HepG2 (cell line): Measurements from ENCODE around the gene AUTS2. TPM values are rescaled to one million over a fixed set of nuclear protein-coding genes. Genes with fewer than 3 reads are reported as not detected.

Experiments used
- ATAC-seq: fragments of 200-7000 bp; cut with Tn5 transposase; 3 replicates; pipeline ENCODE4 v1.9.1; 2020; ENCODE audit warnings: mild to moderate bottlenecking, moderate library complexity
- BruUV-seq: library from RNA; stranded (reverse); fragments of 400-500 nt; replicated peaks from 2 replicates; lab custom pipeline; 2021; lab: Mats Ljungman, UMichigan
- CTCF ChIA-PET: fragments of 300-600 bp; formaldehyde crosslinking; extraction: SDS; loops from one replicate; lab custom pipeline; 2021; ENCODE audit warnings: low total read pairs, inconsistent platforms, low intra/inter-chr PET ratio; lab: Yijun Ruan, JAX
- POLR2A ChIA-PET: fragments of 350-600 bp; sonication (Branson Sonifier 250); formaldehyde crosslinking; loops from one replicate; lab custom pipeline; 2020; ENCODE audit warnings: antibody characterized with exemption, inconsistent platforms; lab: Yijun Ruan, JAX
- DNase-seq: peaks from one replicate; pipeline ENCODE4 v3.0.0-alpha.2; 2015; ENCODE audit warnings: low spot score
- FAIRE-seq: peaks from 3 replicates; lab custom pipeline; 2011; peaks lifted over from hg19 to GRCh38; lab: Jason Lieb, UNC
- H2AFZ ChIP-seq: one replicate; pipeline ENCODE4 v1.6.1; 2011; ENCODE audit warnings: low read length, inconsistent platforms
- H3K27ac ChIP-seq: fragments of 300-600 bp; 3 replicates; pipeline ENCODE4 v1.8.0; 2011; ENCODE audit warnings: mixed run types, mild to moderate bottlenecking, mixed read lengths, low read length, inconsistent platforms; ENCODE audit not compliant: insufficient read depth; ENCODE audit errors: extremely low read length
- H3K27me3 ChIP-seq, 2 experiments: fragments of 200-600 bp in 1 of 2; 2 replicates in 1 of 2; 3 replicates in 1 of 2; pipeline versions ENCODE4 v1.6.0 to v1.8.0; 2011; ENCODE audit warnings: low read length in 2 of 2, mild to moderate bottlenecking in 2 of 2, moderate library complexity in 2 of 2, inconsistent platforms in 1 of 2; ENCODE audit not compliant: insufficient read depth in 2 of 2, control insufficient read depth in 1 of 2
- H3K36me3 ChIP-seq, 2 experiments: fragments of 200-600 bp in 1 of 2; replicated peaks in 1 of 2; 2 replicates in 1 of 2; 3 replicates in 1 of 2; pipeline versions ENCODE4 v1.5.1 to v1.8.0; 2011; ENCODE audit warnings: low read length in 2 of 2, inconsistent platforms in 1 of 2; ENCODE audit not compliant: insufficient read depth in 2 of 2, control insufficient read depth in 1 of 2
- H3K4me1 ChIP-seq: 2 replicates; pipeline ENCODE4 v1.5.1; 2012; ENCODE audit warnings: low read length, inconsistent platforms; ENCODE audit not compliant: insufficient read depth
- H3K4me2 ChIP-seq: 2 replicates; pipeline ENCODE4 v1.6.0; 2011; ENCODE audit warnings: low read depth, low read length, inconsistent platforms
- H3K4me3 ChIP-seq, 3 experiments: fragments of 200-600 bp in 1 of 3; sonication (generic), shearing (Covaris generic) in 1 of 3; replicated peaks in 1 of 3; 2 replicates each; pipeline ENCODE4 v1.5.1; 2011 to 2016; ENCODE audit warnings: low read length in 3 of 3, inconsistent platforms in 2 of 3, low read depth in 2 of 3, mild to moderate bottlenecking in 2 of 3, control low read depth in 1 of 3, mixed read lengths in 1 of 3; ENCODE audit not compliant: insufficient read depth in 1 of 3
- H3K79me2 ChIP-seq: one replicate; pipeline ENCODE4 v1.6.1; 2011; ENCODE audit warnings: low read length, inconsistent platforms; ENCODE audit not compliant: insufficient read depth
- H3K9ac ChIP-seq: 2 replicates; pipeline ENCODE4 v1.6.0; 2011; ENCODE audit warnings: mild to moderate bottlenecking, low read depth, low read length, inconsistent platforms; ENCODE audit not compliant: insufficient read depth
- H3K9me3 ChIP-seq: 2 replicates; pipeline ENCODE4 v1.5.1; 2012; ENCODE audit warnings: mild to moderate bottlenecking, low read length
- H4K20me1 ChIP-seq: 2 replicates; pipeline ENCODE4 v1.6.0; 2011; ENCODE audit warnings: inconsistent platforms, mild to moderate bottlenecking, low read length, moderate library complexity; ENCODE audit not compliant: insufficient read depth
- ARNT ChIP-seq: fragments of 450-650 bp; IDR thresholded peaks from 2 replicates; pipeline ENCODE4 v1.6.1; 2017
- BORCS8-MEF2B ChIP-seq: sonication (generic); formaldehyde crosslinking; IDR thresholded peaks from 2 replicates; pipeline ENCODE4 v1.8.0; 2022; ENCODE audit warnings: mild to moderate bottlenecking, missing genetic modification reagents
- DMAP1 ChIP-seq: IDR thresholded peaks from 2 replicates; pipeline ENCODE4 v1.6.1; 2016
- KDM6A ChIP-seq: IDR thresholded peaks from 2 replicates; pipeline ENCODE4 v1.6.1; 2016; ENCODE audit warnings: low read depth
- KLF11 ChIP-seq: IDR thresholded peaks from 2 replicates; pipeline ENCODE4 v1.6.1; 2016; ENCODE audit warnings: missing compliant biosample characterization
- MNT ChIP-seq: fragments of 450-650 bp; IDR thresholded peaks from 2 replicates; pipeline ENCODE4 v1.6.1; 2016
- MTF1 ChIP-seq: sonication (generic); formaldehyde crosslinking; IDR thresholded peaks from 2 replicates; pipeline ENCODE4 v1.5.0; 2020; ENCODE audit warnings: missing genetic modification reagents
- NFKB2 ChIP-seq: sonication (generic); formaldehyde crosslinking; IDR thresholded peaks from 2 replicates; pipeline ENCODE4 v1.4.0; 2020; ENCODE audit warnings: missing genetic modification reagents, borderline replicate concordance
- PAXIP1 ChIP-seq: sonication (generic); formaldehyde crosslinking; conservative IDR thresholded peaks from 2 replicates; pipeline ENCODE4 v1.4.0; 2020; ENCODE audit warnings: mild to moderate bottlenecking, missing genetic modification reagents, moderate library complexity
- U2AF1 ChIP-seq: fragments of 200-400 bp; formaldehyde crosslinking; optimal IDR thresholded peaks from 2 replicates; pipeline ENCODE3; 2017; ENCODE audit warnings: mild to moderate bottlenecking, low read depth, low read length
- ZNF605 ChIP-seq: sonication (generic); formaldehyde crosslinking; IDR thresholded peaks from 2 replicates; pipeline ENCODE4 v1.8.0; 2022; ENCODE audit warnings: mild to moderate bottlenecking, missing genetic modification reagents
- ZNF780A ChIP-seq: sonication (generic); formaldehyde crosslinking; IDR thresholded peaks from 2 replicates; pipeline ENCODE4 v1.8.0; 2022; ENCODE audit warnings: mild to moderate bottlenecking, missing genetic modification reagents, moderate library complexity
- ZNF792 ChIP-seq: IDR thresholded peaks from 2 replicates; pipeline ENCODE4 v1.6.1; 2016
- WGBS: methylation state at CpG from one replicate; pipeline ENCODE4 v1.1.6; 2017; ENCODE audit warnings: low lambda C conversion rate; 5-methylcytosine and 5-hydroxymethylcytosine counted together
- in situ Hi-C: cut with HindIII; loops from 2 replicates; pipeline ENCODE4 v1.10.0; 2017; ENCODE audit warnings: low pct_unique_long_range_greater_than_20kb; ENCODE audit not compliant: extremely low pct_ligation_motif_present
- intact Hi-C: fragments of 100-400 bp; cut with micrococcal nuclease; formaldehyde crosslinking; loops from one replicate; pipeline ENCODE4 v1.10.0; 2022; ENCODE audit not compliant: unreplicated experiment
- polyA plus RNA-seq, 8 experiments: library from polyadenylated mRNA; depleted of rRNA in 3 of 8; stranded (reverse) in 7 of 8; unstranded in 1 of 8; fragments of >200 nt; fragmentation: Illumina TruSeq in 4 of 8; extraction: Trizol in 4 of 8; gene quantifications; 2 replicates each; pipeline versions ENCODE4 v1.2.1 to v1.2.3, GENCODE V29; 2011 to 2016; ENCODE audit warnings: low read depth in 4 of 8, missing spikeins in 1 of 8, mixed read lengths in 1 of 8; ENCODE audit not compliant: insufficient read depth in 1 of 8
- total RNA-seq, 5 experiments: library from RNA; depleted of rRNA; stranded (reverse); fragments of >200 nt; fragmentation: Illumina TruSeq; extraction: Trizol; gene quantifications; 2 replicates each; pipeline ENCODE4 v1.2.3, GENCODE V29; 2016; ENCODE audit warnings: low read depth in 1 of 5
- TF ChIP-seq, protein P1 (sequence below): IDR thresholded peaks from 2 replicates; pipeline ENCODE4 v1.6.1; 2016; ENCODE audit warnings: low read depth

Gene AUTS2
- total and polyA plus RNA-seq, 2 of the 13 experiments (the other 11 are each of a cell fraction or from before 2014, with no cell fraction given): 0.38 TPM; not detected in 1

DNA sequence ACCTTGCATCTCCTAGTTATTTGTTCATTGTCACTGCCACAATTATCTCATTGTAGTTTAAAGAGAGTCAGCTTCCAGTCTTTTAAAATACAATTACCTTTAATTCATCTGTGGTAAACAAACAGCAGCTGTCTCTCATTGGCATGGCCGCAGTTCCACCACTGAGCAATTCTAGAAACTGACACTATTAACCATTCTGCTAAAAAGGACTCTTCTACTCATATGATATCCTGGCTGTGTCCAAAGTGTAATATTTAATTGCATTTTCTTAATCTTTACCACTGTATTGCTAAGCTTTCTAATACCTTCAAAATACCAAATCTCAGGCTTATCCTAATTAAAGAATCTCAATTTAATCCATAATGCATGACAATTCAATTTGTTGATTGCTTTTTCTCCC lies 639.0 kb downstream of the AUTS2 start:
- Histone ChIP-seq H4K20me1 (no peaks in the 10 kb centered on the region), H3K27ac (no peak overlapping the region), H2AFZ (no peak overlapping the region), H3K4me3 (no peak overlapping the region), H3K4me2 (no peak overlapping the region), H3K79me2 (no peaks in the 10 kb centered on the region), H3K27me3 (no peaks in the 10 kb centered on the region), H3K36me3 (no peaks in the 10 kb centered on the region), H3K9me3 (no peaks in the 10 kb centered on the region), H3K9ac (no peak overlapping the region), H3K4me1 (no peaks in the 10 kb centered on the region)
- ATAC-seq (no peak), DNase-seq (no peak), FAIRE-seq (no peak)
- in situ Hi-C loops (no loop called here), intact Hi-C loops (no loop called here)
- WGBS: 50% methylated on average over 1 of the region's 1 CpG
- ChIA-PET POLR2A (no interaction called here), CTCF (no interaction called here)
- TF ChIP-seq ZNF605 (CRISPR knock-in tag) (no peak), MTF1 (CRISPR knock-in tag) (no peak)
- no TSS peak for BruUV-seq

GRCh38 chr7:70237831-70238575 lies 639.7 kb downstream of the AUTS2 start:
- BruUV-seq: no TSS peak
- H3K27ac ChIP-seq: no peak overlapping the region
- H3K9ac ChIP-seq: no peak overlapping the region
- no peaks in the 10 kb centered on the region for H3K9me3 ChIP-seq
- no peaks in the 10 kb centered on the region for H3K27me3 ChIP-seq
- intact Hi-C loops (no loop called here), in situ Hi-C loops (no loop called here)
- FAIRE-seq (no peak), ATAC-seq (no peak), DNase-seq (no peak)
- no peak overlapping the region for H3K4me2 ChIP-seq
- POLR2A ChIA-PET: no interaction called here
- H3K79me2 ChIP-seq: no peaks in the 10 kb centered on the region
- CTCF ChIA-PET: no interaction called here
- no peaks in the 10 kb centered on the region for H3K4me1 ChIP-seq
- no peaks in the 10 kb centered on the region for H3K36me3 ChIP-seq
- no peak overlapping the region for H3K4me3 ChIP-seq
- H2AFZ ChIP-seq: no peak overlapping the region
- H4K20me1 ChIP-seq: no peaks in the 10 kb centered on the region
- 28% methylated on average over 9 of the region's 9 CpGs for WGBS
- TF ChIP-seq KLF11 (CRISPR knock-in tag) (no peak), NFKB2 (CRISPR knock-in tag) (no peak), BORCS8-MEF2B (no peak), ZNF780A (CRISPR knock-in tag) (no peak), DMAP1 (CRISPR knock-in tag) (no peak), ZNF792 (CRISPR knock-in tag) (no peak), MNT (no peak), KDM6A (no peak), ARNT (no peak), PAXIP1 (no peak), U2AF1 (no peak)
- TF ChIP-seq, protein P1, sequence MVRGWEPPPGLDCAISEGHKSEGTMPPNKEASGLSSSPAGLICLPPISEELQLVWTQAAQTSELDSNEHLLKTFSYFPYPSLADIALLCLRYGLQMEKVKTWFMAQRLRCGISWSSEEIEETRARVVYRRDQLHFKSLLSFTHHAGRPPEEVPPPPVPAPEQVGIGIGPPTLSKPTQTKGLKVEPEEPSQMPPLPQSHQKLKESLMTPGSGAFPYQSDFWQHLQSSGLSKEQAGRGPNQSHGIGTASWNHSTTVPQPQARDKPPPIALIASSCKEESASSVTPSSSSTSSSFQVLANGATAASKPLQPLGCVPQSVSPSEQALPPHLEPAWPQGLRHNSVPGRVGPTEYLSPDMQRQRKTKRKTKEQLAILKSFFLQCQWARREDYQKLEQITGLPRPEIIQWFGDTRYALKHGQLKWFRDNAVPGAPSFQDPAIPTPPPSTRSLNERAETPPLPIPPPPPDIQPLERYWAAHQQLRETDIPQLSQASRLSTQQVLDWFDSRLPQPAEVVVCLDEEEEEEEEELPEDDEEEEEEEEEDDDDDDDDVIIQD: no peak
